SKM-1 treated with dmso at 0.1 percent for 144 hours (cell line): ENCODE results near the gene SLC25A30.

Experiments
- DNase-seq: peaks from one replicate; lab custom pipeline; 2025; ENCODE audit not compliant: unreplicated experiment; lab: John Stamatoyannopoulos, UW

Gene SLC25A30, protein sequence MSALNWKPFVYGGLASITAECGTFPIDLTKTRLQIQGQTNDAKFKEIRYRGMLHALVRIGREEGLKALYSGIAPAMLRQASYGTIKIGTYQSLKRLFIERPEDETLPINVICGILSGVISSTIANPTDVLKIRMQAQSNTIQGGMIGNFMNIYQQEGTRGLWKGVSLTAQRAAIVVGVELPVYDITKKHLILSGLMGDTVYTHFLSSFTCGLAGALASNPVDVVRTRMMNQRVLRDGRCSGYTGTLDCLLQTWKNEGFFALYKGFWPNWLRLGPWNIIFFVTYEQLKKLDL

DNA sequence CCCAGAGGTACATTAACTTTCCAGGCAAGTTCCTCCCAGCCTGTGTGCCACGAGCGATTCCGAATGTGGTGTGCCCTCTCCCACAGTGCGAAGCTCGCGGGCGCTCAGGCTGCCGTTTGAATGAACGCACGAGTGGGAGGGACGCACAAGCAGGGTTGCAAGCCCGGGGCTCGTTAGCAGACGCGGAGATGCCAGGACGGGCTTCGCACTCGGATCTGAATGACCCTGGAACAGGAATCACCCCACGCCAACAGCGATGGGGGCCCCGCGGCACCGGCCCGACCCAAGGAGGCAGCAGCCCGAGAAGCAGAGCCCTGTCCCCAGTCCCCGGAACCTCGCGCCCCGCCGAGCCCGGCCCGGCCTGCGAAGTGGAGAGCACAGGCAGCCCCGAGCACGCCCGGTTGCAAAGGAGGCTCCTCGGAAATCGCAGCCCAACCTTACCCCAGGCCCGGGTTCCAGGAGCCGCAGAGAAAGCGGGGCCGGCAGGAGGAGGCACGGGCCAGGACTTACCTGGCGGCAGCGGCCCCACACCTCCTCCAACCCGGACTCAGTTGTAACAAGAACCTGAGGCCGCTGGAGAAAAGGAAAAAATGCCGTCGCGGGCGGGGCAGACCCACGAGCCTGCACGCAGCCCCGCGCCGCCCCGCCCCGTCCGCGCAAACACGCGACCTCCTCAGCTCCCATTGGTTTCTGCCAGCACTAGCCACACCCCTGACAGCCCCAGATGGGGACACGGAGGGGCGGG lies at the start of gene SLC25A30:
Gene SLC25A30 (minus strand): TSS at position 584 of the 745 bp plus-strand sequence. CDS start 6,948 bp downstream, outside the sequence.
- peak; percentile 68 for DNase-seq

DNA sequence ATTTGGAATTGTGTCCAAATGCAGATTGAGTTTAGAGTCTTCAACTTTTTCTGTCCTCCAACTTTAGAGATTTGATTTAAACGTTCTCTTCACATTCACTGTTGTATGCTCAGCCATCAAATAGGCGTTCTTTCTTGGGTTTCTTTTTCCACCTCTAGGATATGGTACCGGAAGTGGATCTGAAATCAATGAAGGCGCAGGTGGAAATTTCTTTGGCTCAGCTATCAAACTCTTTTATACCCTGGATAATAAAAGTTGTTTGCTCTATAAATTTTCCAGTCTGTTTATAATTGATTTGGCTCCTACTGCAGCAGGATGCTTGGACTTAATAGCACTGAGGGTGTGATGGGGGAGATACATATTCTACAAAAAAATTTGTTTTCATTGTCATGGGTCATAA lies 48.2 kb upstream of the SLC25A30 start:
- DNase-seq: no peak

DNA sequence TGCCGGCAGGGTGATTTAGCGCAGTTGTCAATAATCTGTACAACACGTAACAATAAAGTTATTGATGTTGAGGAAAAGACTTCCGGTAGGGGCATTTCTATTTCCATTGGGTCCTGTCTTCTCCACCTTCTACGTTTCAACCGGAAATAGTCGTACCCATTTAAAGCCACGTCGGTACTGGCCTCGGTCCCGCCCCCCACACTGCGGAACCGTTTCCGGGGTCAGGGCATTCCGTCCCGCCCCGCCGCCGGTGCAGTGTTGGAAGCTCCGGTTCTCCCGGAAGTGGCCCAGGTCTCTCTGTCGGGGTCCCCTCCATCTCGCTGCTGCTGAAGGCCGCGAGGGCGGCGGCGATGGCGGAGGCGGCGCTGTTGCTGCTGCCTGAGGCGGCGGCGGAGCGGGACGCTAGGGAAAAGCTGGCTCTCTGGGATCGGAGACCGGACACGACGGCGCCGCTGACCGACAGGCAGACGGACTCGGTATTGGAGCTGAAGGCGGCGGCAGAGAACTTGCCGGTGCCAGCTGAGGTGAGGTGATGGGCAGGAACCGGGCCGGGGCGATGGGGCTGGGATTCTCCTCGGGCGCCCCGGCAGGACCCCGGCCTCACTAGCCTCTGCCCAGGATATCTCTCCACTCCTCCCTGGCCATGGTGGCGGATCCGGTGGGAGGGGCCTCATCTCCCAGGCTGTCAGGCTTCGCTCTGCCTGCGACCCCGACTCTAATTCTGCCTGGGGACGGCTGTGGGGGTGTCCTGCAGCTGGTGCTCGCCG lies 46.7 kb upstream of the SLC25A30 start, which contains the start of gene COG3:
Gene COG3 (plus strand): TSS at position 253 of the 767 bp plus-strand sequence. CDS start 98 bp downstream, at position 351.
- peak; percentile 98 for DNase-seq

DNA sequence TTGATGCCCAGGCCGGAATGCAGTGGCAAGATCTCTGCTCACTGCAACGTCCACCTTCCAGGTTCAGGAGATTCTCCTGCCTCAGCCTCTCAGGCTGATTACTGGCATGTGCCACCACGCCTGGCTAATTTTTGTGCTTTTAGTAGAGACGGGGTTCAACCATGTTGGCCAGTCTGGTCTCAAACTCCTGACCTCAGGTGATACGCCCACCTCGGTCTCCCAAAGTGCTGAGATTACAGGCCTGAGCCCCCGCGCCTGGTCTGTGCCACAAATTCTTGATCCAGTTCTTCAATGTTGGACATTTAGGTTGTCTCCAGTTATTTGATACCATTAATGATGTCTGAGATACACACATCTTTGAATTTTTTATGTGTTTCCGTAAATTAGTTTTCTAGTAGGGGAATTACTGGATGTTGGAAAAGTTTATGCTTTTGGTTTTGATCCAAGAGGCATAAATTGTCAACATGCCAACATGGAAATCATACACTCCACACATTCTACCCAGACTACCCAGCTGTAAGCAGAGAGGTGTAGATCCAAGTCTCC lies 46.0 kb upstream of the SLC25A30 start:
- DNase-seq: no peak

DNA sequence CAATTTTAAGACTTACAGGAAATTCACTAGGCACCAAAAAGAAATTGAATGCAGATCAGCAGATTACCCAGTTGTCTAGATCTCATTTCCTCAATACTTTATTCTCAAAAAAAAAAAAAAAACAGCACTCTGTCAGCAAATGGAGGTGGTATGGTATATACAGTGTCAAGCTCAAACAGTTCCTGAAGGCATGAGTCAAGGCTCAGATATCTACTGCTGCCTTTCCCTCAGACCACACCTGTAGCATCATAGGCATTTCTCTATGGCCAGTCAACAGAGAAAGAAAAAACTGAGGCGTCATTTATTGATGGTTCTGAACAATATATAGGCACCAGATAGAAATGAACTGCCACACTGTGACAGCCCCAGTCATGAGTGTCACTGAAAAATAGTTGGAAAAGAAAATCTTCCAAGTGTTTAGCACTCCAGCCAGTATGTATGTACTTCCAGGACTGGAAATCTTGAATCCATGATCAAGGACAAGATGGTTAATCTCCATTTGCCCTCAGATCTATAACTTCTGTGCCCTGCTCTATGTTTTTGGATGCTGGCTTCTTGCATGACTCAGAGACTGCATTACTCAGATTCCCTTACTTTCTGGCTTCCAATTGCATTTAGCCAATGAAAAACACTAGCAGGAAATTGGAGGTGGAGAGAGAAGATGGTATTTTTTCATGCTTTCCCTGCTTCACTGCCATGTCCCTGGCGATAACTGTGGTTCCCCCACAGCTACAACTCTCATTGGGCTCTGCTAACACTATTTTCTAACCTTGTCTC lies 38.2 kb upstream of the SLC25A30 start:
- no peak for DNase-seq

DNA sequence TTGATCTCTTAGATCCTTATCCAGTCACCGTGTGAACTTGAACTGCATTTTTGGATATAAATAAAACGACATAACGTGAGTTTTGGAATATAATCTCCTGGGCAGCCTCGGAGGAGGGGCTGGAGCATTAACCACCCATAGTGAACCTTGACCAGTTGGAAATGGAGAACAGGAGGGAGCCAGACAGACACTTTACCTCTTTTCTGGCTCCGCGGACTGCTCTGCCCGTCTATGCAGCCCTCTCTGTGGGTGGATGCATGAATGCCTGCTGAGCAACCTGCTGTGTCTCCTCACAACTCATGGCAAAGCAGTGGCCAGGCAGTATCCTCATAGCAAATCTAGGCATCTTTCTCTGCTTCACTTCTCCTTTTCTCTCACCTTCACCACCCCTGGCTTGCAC lies 36.0 kb upstream of the SLC25A30 start:
- DNase-seq: no peak

DNA sequence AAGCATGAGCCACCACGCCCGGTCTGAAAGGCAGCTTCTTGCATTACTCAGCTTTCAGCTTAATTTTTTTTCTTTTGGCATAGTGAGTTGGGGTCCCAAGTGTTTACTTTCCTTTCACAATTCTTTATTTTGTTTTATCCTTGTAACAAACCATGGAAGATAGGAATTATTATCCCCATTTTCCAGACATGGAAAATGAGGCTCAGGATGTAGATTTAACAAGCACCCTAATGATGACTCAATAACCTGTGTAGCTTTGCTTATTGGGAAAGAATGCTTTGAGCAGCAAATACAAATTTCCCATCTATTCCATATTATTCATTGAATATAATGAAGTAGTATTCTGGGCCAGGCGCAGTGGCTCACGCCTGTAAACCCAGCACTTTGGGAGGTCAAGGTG lies 33.1 kb upstream of the SLC25A30 start:
- DNase-seq: no peak

DNA sequence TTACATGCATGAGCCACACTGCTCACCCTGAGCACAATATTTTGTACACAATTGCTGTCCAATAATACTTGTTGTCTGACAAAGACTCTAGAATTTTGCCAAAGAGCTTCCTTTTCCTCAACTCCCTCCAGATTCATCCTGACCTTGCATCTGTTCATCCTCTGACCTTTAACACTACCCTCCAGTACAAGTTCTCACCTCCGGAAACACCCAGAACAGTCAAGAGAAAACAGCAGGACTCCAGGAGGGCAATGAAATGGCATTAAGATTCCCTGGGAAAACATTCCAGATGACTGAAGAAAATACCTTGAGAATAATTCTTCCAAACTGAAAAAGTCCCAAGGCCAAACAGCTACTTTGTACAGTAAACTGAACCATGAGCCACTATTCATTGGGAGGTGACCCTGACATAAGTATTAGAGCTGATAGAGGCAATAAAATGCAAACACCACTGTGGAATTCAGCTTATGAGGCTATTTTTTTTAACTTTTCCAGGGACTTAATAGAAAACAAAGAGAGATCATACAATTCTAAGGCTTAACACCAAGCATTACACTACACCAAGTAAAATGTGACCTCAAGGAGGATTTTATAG lies 30.9 kb upstream of the SLC25A30 start:
- DNase-seq: no peak

DNA sequence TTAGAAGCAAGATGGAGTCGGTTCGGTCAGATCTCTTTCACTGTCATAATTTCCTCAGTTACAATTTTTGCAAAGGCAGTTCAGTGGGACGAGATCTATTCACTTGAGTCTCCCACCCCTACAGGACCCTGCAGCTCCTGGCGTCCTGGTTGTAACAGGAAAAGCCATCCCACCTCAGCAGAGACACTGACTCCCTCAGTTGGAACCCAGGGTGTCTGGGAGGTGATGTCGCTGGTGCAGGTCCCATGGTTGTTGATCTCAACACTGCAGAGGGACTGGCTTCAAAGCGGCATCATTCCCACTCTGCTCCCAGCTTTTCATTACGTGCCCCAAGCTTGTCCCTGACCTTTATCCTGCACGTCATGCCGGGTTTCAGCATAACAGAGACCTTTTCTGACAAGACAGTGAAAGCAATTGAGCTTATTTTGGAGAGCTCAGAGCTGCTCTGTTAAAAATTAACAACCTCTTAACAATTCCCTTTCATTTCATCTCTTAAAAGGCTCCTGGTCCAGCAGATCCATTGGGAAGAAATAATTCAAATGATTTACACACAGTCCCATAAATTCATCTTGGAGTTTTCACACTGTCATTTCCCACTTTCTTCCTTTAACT lies 29.0 kb upstream of the SLC25A30 start:
- no peak for DNase-seq

DNA sequence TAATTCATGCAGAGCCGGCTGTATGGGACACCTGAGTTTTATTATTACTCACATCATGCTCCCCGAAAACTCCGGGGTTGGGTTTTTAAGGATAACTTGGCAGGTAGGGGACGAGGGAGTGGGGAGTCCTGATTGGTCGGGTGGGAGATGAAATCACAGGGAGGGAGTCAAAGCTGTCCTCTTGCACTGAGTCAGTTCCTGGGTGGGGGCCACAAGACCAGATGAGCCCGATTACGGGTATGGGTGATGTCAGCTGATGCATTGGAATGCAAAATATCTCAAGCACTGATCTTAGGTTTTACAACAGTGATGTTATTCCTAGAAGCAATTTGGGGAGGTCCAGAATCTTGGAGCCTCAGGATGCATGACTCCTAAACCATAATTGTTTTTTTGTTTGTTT lies 28.0 kb upstream of the SLC25A30 start:
- DNase-seq: no peak

DNA sequence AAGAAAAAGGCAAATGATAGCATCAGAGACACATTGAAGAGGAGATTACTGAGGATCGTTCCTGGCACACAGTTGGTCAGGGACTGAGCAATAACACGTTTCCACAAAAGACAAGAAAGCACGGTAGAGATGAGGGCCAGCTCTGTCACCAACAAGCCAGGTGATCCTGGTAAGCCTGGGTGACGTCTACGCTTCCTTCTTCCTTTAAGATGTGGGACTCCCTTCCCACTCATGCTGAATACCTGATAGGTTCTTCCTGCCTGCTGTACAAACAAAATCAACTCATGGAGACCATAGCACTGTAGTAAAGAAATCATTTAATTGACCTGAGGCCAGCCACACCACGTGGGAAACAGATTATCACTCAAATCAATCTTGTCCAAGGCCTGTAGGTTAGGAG lies 26.9 kb upstream of the SLC25A30 start:
- DNase-seq: no peak

DNA sequence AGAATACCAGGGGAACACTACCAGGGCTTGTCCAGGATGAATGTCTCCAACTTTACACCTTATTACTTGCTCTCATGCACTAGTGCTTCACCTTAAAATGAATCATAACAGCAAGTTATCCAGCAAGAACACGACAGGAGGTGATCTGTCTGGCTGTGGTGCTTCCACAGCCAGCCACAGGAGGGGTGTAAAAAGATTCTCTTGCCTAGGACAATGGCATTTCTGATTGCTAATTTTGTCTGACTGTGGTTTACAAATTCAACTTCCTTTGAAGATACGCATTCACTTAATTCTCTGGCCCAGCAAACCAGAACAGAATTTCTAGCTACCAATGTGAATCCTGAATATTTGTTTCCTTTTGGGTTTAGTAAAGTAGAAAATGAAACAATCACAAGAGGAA lies 23.5 kb upstream of the SLC25A30 start:
- no peak for DNase-seq

DNA sequence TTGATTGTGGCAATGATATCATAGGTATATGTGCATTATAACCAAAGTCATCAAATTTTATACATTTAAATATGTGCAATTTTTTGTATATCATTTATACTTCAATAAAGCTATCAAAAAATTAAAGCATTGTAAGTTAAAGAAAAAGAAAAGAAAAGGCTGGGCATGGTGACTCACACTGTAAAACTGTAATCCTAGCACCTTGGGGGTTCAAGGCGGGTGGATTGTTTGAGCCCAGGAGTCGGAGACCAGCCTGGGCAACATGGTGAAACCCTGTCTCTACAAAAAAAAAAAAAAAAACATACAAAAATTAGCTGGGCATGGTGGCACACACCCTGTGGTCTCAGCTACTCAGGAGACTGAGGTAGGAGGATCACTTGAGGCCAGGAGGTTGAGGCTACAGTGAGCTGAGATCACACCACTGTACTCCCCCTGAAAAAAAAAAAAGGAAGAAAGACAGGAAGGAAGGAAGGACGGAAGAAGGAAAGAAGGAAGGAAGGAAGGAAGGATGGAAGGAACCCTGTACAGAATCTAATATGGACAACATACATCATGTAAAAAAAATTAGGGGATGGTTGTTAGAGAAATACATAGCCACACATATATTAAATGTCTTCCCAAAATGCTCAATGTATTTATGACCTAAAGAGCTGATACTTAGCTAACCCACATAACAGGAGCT lies 21.7 kb upstream of the SLC25A30 start:
- DNase-seq: no peak

DNA sequence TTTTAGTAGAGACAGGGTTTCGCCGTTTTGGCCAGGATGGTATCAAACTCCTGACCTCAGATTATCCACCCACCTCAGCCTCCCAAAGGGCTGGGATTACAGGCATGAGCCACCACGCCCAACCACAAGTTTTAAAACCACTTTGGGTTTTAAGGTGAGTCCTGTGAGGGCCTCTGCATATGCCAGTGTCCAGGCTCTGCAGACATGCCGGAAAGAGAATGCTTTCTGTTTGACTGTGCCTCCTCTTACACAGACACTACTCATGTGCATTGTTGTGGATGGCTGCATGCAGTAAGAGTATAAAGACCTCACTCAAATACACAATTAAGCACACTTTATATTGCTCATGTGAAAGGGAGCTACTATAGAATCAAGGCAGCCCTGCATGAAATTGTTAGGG lies 20.8 kb upstream of the SLC25A30 start:
- DNase-seq: no peak

DNA sequence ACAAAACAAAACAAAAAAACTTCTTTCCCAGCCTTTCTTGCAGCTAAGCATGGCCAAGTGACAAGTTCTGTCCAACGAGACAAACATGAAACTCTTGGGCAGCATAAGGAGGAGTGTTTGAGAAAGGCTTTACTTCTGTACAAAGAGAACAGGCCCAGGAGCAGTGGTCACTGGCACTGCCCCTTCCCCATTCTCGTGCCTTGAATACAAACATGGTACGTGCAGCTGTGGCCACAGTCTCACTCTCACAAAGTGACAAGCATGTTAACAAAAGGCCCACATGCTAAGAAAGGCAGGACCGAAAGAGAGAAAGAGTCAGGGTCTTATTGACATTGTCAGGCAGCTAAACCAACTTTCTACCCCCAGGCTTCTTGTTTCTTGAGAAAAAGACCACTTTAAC lies 19.8 kb upstream of the SLC25A30 start:
- DNase-seq: no peak

DNA sequence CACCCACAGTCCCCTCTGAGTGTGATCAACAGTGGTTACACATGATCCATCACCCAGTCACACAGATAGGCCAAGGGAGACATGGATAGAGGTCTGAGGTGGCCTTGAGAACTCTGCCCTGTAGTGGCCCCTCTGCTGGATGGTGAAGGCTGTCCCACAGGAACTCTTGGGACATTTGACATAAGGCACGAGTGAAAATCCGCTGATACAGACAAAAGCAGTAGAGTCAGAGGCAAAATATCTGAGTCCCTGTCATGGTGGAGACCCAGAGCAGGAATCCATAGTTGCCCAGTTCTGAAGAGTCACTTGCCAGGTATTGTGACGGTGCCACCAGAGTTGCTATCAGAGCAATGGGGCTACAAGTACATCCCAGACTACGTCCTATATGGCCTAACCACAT lies 18.8 kb upstream of the SLC25A30 start:
- no peak for DNase-seq

DNA sequence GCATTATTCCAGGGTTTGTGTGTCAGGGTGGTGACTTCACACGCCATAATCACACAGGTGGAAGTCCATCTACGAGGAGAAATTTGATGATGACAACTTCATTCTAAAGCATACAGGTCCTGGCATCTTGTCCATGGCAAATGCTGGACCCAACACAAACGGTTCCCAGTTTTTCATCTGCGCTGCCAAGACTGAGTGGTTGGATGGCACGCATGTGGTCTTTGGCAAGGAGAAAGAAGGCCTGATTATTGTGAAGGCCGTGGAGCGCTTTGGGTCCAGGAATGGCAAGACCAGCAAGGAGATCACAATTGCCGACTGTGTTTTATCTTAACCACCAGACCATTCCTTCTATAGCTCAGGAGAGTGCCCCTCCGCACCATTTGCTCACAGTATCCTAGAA lies 18.2 kb upstream of the SLC25A30 start:
- DNase-seq: no peak

DNA sequence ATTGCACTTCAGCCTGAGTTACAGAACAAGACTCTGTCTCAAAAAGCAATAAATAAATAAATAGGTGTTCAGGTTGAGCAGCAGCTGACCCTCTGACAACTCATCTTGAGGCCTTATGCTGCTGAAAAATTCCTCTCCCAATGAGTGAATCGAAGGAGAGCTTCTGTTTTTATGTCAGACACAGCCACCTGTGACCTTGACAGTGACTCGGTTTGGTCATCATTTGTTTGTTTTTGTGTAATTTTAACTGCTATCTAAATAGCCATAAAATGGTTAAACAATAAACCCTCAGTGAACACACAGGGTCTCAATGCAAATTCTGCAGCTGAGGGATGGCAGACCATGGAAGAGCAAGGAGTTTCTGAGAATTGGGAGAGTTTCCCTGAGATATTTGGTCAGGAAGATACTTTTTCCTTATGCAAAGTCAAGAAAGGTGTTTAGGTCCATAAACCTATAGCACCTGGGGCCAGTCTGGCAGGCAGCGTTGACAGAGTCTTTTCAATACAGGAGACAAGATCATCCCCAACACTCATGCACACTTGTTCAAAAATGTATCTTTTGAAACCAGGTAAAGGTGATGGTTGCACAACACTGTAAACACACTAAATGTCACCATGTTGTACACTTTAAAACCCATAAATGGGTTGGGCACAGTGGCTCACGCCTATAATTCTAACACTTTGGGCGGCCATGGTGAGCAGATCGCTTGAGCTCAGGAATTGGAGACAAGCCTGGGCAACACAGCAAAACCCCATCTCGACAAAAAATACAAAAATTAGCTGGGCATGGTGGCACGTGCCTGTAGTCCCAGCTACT lies 16.6 kb upstream of the SLC25A30 start:
- no peak for DNase-seq
